Duodenal mucosa (tissue), 2 donors: ENCODE data around the gene RAB6A.
"Not testable (repeated sequence)": the region's sequence is repeated elsewhere in the genome, so short reads cannot be mapped to it uniquely, and the experiment has no call there.

ENCODE experiments used
- H3K27ac ChIP-seq: one replicate; pipeline ENCODE4 v1.7.0; 2013; ENCODE audit warnings: low read depth, low read length
- H3K27me3 ChIP-seq, 2 donors: one replicate each; pipeline ENCODE4 v1.7.0; 2013; ENCODE audit warnings: low read length in 2 of 2, control low read depth in 1 of 2; ENCODE audit not compliant: insufficient read depth in 2 of 2, control insufficient read depth in 1 of 2
- H3K36me3 ChIP-seq, 2 donors: one replicate each; pipeline ENCODE4 v1.7.0; 2013; ENCODE audit warnings: low read length in 2 of 2, control low read depth in 1 of 2; ENCODE audit not compliant: insufficient read depth in 2 of 2, control insufficient read depth in 1 of 2
- H3K4me1 ChIP-seq, 2 donors: one replicate each; pipeline ENCODE4 v1.7.0; 2013; ENCODE audit warnings: low read length in 2 of 2, control low read depth in 1 of 2; ENCODE audit not compliant: insufficient read depth in 2 of 2, control insufficient read depth in 1 of 2
- H3K4me3 ChIP-seq, 2 donors: one replicate each; pipeline ENCODE4 v1.7.0; 2013; ENCODE audit warnings: low read length in 2 of 2, low read depth in 1 of 2
- H3K9ac ChIP-seq, 2 donors: one replicate each; pipeline ENCODE4 v1.7.0; 2013; ENCODE audit warnings: low read length in 2 of 2, low read depth in 1 of 2
- H3K9me3 ChIP-seq, 2 donors: one replicate each; pipeline ENCODE4 v1.7.0; 2013; ENCODE audit warnings: low read length in 2 of 2, control low read depth in 1 of 2; ENCODE audit not compliant: control insufficient read depth in 1 of 2

The RAB6A gene

GRCh38 chr11:73732936-73733335, 27.9 kb downstream of the RAB6A start:
- not testable (repeated sequence) for H3K9me3 ChIP-seq, H3K4me1 ChIP-seq, H3K36me3 ChIP-seq, H3K9ac ChIP-seq, H3K4me3 ChIP-seq, H3K27ac ChIP-seq, H3K27me3 ChIP-seq

- Histone ChIP-seq H3K36me3 (peaks cover 6 to 15% of the 10 kb centered on the region in 2 donors), H3K27ac (no peak overlapping the region), H3K9me3 (no peaks in the 10 kb centered on the region), H3K27me3 (no peaks in the 10 kb centered on the region), H3K9ac (no peak overlapping the region), H3K4me1 (no peaks in the 10 kb centered on the region), H3K4me3 (no peak overlapping the region)
Measured at GRCh38 chr11:73729594-73730206, 31.2 kb downstream of the RAB6A start.

GRCh38 chr11:73728000-73728399, 32.9 kb downstream of the RAB6A start:
- Histone ChIP-seq H3K27ac (no peak overlapping the region), H3K9ac (no peak overlapping the region), H3K9me3 (no peaks in the 10 kb centered on the region), H3K4me3 (no peak overlapping the region), H3K36me3 (peaks cover 6 to 15% of the 10 kb centered on the region in 2 donors), H3K27me3 (no peaks in the 10 kb centered on the region), H3K4me1 (no peaks in the 10 kb centered on the region)

- H3K4me1 ChIP-seq = no peaks in the 10 kb centered on the region
- H3K4me3 ChIP-seq = no peak overlapping the region
- no peaks in the 10 kb centered on the region for H3K9me3 ChIP-seq
- H3K36me3 ChIP-seq = peaks cover 6 to 15% of the 10 kb centered on the region in 2 donors
- no peak overlapping the region for H3K27ac ChIP-seq
- no peak overlapping the region for H3K9ac ChIP-seq
- no peaks in the 10 kb centered on the region for H3K27me3 ChIP-seq
Measured at GRCh38 chr11:73726825-73727224, 34.0 kb downstream of the RAB6A start.

- peaks cover 4 to 14% of the 10 kb centered on the region in 2 donors for H3K36me3 ChIP-seq
- no peak overlapping the region for H3K27ac ChIP-seq
Measured at GRCh38 chr11:73717136-73717535, 43.7 kb downstream of the RAB6A start.

GRCh38 chr11:73716153-73717056, 44.5 kb downstream of the RAB6A start:
- peaks cover 4 to 17% of the 10 kb centered on the region in 2 donors for H3K36me3 ChIP-seq
- no peak overlapping the region for H3K27ac ChIP-seq
- no peak overlapping the region for H3K9ac ChIP-seq

More at GRCh38 chr11:73717136-73717535, 43.7 kb downstream of the RAB6A start:
- Histone ChIP-seq H3K9ac (no peak overlapping the region), H3K4me3 (no peak overlapping the region), H3K27me3 (no peaks in the 10 kb centered on the region), H3K4me1 (peaks cover 0 to 6% of the 10 kb centered on the region in 2 donors), H3K9me3 (no peaks in the 10 kb centered on the region)

GRCh38 chr11:73715541-73715940, 45.3 kb downstream of the RAB6A start:
- no peak overlapping the region for H3K4me3 ChIP-seq
- H3K4me1 ChIP-seq = peaks cover 0 to 6% of the 10 kb centered on the region in 2 donors
- no peaks in the 10 kb centered on the region for H3K27me3 ChIP-seq
- no peak overlapping the region for H3K9ac ChIP-seq
- H3K27ac ChIP-seq = no peak overlapping the region
- peaks cover 7 to 26% of the 10 kb centered on the region in 2 donors for H3K36me3 ChIP-seq
- no peaks in the 10 kb centered on the region for H3K9me3 ChIP-seq

More at GRCh38 chr11:73716153-73717056, 44.5 kb downstream of the RAB6A start:
- no peak overlapping the region for H3K4me3 ChIP-seq
- no peaks in the 10 kb centered on the region for H3K27me3 ChIP-seq
- H3K4me1 ChIP-seq = peaks cover 0 to 6% of the 10 kb centered on the region in 2 donors
- no peaks in the 10 kb centered on the region for H3K9me3 ChIP-seq

- H3K4me1 ChIP-seq = no peaks in the 10 kb centered on the region
- H3K4me3 ChIP-seq = no peak overlapping the region
- H3K36me3 ChIP-seq = peaks cover 15 to 30% of the 10 kb centered on the region in 2 donors
- no peak overlapping the region for H3K9ac ChIP-seq
- H3K9me3 ChIP-seq = no peaks in the 10 kb centered on the region
- H3K27me3 ChIP-seq = no peaks in the 10 kb centered on the region
- no peak overlapping the region for H3K27ac ChIP-seq
Measured at GRCh38 chr11:73710964-73711363, 49.9 kb downstream of the RAB6A start.

- no peaks in the 10 kb centered on the region for H3K4me1 ChIP-seq
- no peaks in the 10 kb centered on the region for H3K9me3 ChIP-seq
- no peak overlapping the region for H3K4me3 ChIP-seq
- H3K9ac ChIP-seq = no peak overlapping the region
- H3K36me3 ChIP-seq = peaks cover 18 to 46% of the 10 kb centered on the region in 2 donors
- H3K27me3 ChIP-seq = no peaks in the 10 kb centered on the region
- no peak overlapping the region for H3K27ac ChIP-seq
Measured at GRCh38 chr11:73705053-73705452, 55.8 kb downstream of the RAB6A start.

- H3K27me3 ChIP-seq = no peaks in the 10 kb centered on the region
- H3K36me3 ChIP-seq = peaks cover 8 to 23% of the 10 kb centered on the region in 2 donors
- H3K9me3 ChIP-seq = no peaks in the 10 kb centered on the region
- no peaks in the 10 kb centered on the region for H3K4me1 ChIP-seq
- H3K4me3 ChIP-seq = no peak overlapping the region
- no peak overlapping the region for H3K27ac ChIP-seq
- no peak overlapping the region for H3K9ac ChIP-seq
Measured at GRCh38 chr11:73693899-73694525, 66.9 kb downstream of the RAB6A start.
